HepG2 (cell line): ENCODE results near the gene RAP1A. TPM values are rescaled to one million over a fixed set of nuclear protein-coding genes. Genes with fewer than 3 reads are reported as not detected.

Experiments used
- polyA plus RNA-seq, 8 experiments: library from polyadenylated mRNA; depleted of rRNA in 3 of 8; stranded (reverse) in 7 of 8; unstranded in 1 of 8; fragments of >200 nt; fragmentation: Illumina TruSeq in 4 of 8; extraction: Trizol in 4 of 8; gene quantifications; 2 replicates each; pipeline versions ENCODE4 v1.2.1 to v1.2.3, GENCODE V29; 2011 to 2016; ENCODE audit warnings: low read depth in 4 of 8, missing spikeins in 1 of 8, mixed read lengths in 1 of 8; ENCODE audit not compliant: insufficient read depth in 1 of 8
- small RNA-seq, 3 experiments: library from RNA; depleted of rRNA; stranded (forward); fragments of <200 nt; gene quantifications; one replicate each; pipeline ENCODE3, GENCODE V24; 2012; ENCODE audit warnings: low read depth in 2 of 3, low replicate concordance in 1 of 3; ENCODE audit not compliant: insufficient read length in 3 of 3, insufficient read depth in 2 of 3
- total RNA-seq, 5 experiments: library from RNA; depleted of rRNA; stranded (reverse); fragments of >200 nt; fragmentation: Illumina TruSeq; extraction: Trizol; gene quantifications; 2 replicates each; pipeline ENCODE4 v1.2.3, GENCODE V29; 2016; ENCODE audit warnings: low read depth in 1 of 5

The RAP1A gene
- total and polyA plus RNA-seq, 2 of the 13 experiments (the other 11 are each of a cell fraction or from before 2014, with no cell fraction given) = 19.0 to 20.7 TPM

Small RNA genes within 50 kb of the gene (small RNA-seq; reads per million reads assigned to genes)
- gene INKA2 (0 reads per million in 3 experiments), gene RNU6-151P (0 reads per million in 3 experiments)

Other genes with a start within 250 kb of the RAP1A start
- gene OVGP1, start 192.1 kb upstream of the RAP1A start, total RNA-seq (2016; rRNA removed; fragmentation: Illumina TruSeq; extraction: Trizol) = 1.2 TPM in 2 replicates
- gene OVGP1, start 192.1 kb upstream of the RAP1A start, polyA plus RNA-seq (2011; rRNA removed) = 3.3 and 4.8 TPM in 2 replicates
- gene WDR77, start 170.5 kb upstream of the RAP1A start, total RNA-seq (2016; rRNA removed; fragmentation: Illumina TruSeq; extraction: Trizol) = 90.6 and 93.3 TPM in 2 replicates
- gene WDR77, start 170.5 kb upstream of the RAP1A start, polyA plus RNA-seq (2011; rRNA removed) = 96.3 and 108 TPM in 2 replicates
- gene ATP5PB, start 170.3 kb upstream of the RAP1A start, total RNA-seq (2016; rRNA removed; fragmentation: Illumina TruSeq; extraction: Trizol) = 541 and 772 TPM in 2 replicates
- gene ATP5PB, start 170.3 kb upstream of the RAP1A start, polyA plus RNA-seq (2011; rRNA removed) = 209 and 297 TPM in 2 replicates
- gene C1orf162, start 145.8 kb upstream of the RAP1A start, total RNA-seq (2016; rRNA removed; fragmentation: Illumina TruSeq; extraction: Trizol) = 0.27 TPM in 1 of 2 replicates, not detected in the other
- 0.61 and 0.89 TPM in 2 replicates for gene C1orf162, start 145.8 kb upstream of the RAP1A start, polyA plus RNA-seq (2011; rRNA removed)
- gene ADORA3, start 116.2 kb upstream of the RAP1A start, total RNA-seq (2016; rRNA removed; fragmentation: Illumina TruSeq; extraction: Trizol) = not detected in 2 replicates
- gene ADORA3, start 116.2 kb upstream of the RAP1A start, polyA plus RNA-seq (2011; rRNA removed) = 0.09 TPM in 1 of 2 replicates, not detected in the other
- not detected in 2 replicates for gene TMIGD3, start 116.2 kb upstream of the RAP1A start, total RNA-seq (2016; rRNA removed; fragmentation: Illumina TruSeq; extraction: Trizol)
- gene TMIGD3, start 116.2 kb upstream of the RAP1A start, polyA plus RNA-seq (2011; rRNA removed) = not detected in 2 replicates
- 4.6 and 6.1 TPM in 2 replicates for gene INKA2, start 119.6 kb downstream of the RAP1A start, total RNA-seq (2016; rRNA removed; fragmentation: Illumina TruSeq; extraction: Trizol)
- gene INKA2, start 119.6 kb downstream of the RAP1A start, polyA plus RNA-seq (2011; rRNA removed) = 2.6 TPM in 2 replicates
- 14.3 and 20.0 TPM in 2 replicates for gene DDX20, start 136.1 kb downstream of the RAP1A start, total RNA-seq (2016; rRNA removed; fragmentation: Illumina TruSeq; extraction: Trizol)
- 3.2 and 4.0 TPM in 2 replicates for gene DDX20, start 136.1 kb downstream of the RAP1A start, polyA plus RNA-seq (2011; rRNA removed)